Measurements from ENCODE around the gene KIAA1549. TPM values are rescaled to one million over a fixed set of nuclear protein-coding genes. Genes with fewer than 3 reads are reported as not detected.

KIAA1549 gene
- total and polyA plus RNA-seq, 9 of the 15 experiments (the other 6 are each of a cell fraction or from before 2014, with no cell fraction given): 0.01 to 0.29 (median 0.07) TPM

DNA sequence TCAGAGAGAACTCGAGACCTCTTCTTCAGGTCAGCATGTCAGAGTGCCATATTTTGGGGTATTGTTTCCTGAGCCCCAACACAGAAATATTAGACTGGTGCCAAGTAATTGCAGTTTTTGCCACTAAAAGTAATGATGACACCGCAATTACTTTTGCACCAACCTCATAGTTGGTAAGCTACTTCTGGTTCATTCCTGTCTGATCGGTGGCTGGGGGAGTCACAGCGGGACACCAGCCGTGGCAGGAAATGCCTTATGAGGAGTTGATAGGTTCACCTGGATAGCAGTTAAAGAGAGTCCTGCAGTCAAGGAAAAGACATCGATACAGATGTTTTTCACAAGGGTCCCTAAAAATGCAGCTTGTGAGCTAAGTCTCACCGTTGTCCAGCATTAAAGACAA is 159.3 kb downstream of the KIAA1549 start:
- Histone ChIP-seq H3K4me2 (ENCODE audit: insufficient read depth, low read length) (no peak overlapping the region), H3K9ac (ENCODE audit: insufficient read depth in 1 of 2, low read depth in 2 of 2, low read length in 2 of 2) (no peak overlapping the region), H3K9me3 (replicated peaks; ENCODE audit: control insufficient read depth, insufficient read depth, low read depth, low read length) (no peaks in the 10 kb centered on the region), H4K20me1 (replicated peaks; ENCODE audit: control insufficient read depth, insufficient read depth, low read length) (no peaks in the 10 kb centered on the region), H3K4me3 (no peak overlapping the region), H3K9me1 (ENCODE audit: control insufficient read depth, insufficient read depth, low read length) (no peaks in the 10 kb centered on the region), H3K27ac (ENCODE audit: extremely low read depth, low read depth, low read length) (no peak overlapping the region), H3K4me1 (replicated peaks in 1 of 2; ENCODE audit: control insufficient read depth in 2 of 2, insufficient read depth in 2 of 2, low read length in 2 of 2) (no peaks in the 10 kb centered on the region), H3K79me2 (ENCODE audit: control insufficient read depth, insufficient read depth, low read length) (no peaks in the 10 kb centered on the region), H3K27me3 (ENCODE audit: control insufficient read depth in 2 of 2, insufficient read depth in 2 of 2, low read length in 2 of 2) (peaks cover 16 to 20% of the 10 kb centered on the region in 2 experiments), H3K36me3 (ENCODE audit: control insufficient read depth, insufficient read depth, low read length) (no peaks in the 10 kb centered on the region), H2AFZ (ENCODE audit: low read depth, low read length) (no peak overlapping the region)
- 6% methylated on average over 7 of the region's 7 CpGs for WGBS (ENCODE audit: insufficient coverage, low coverage, missing lambda C conversion rate)
- intact Hi-C loops (cut with micrococcal nuclease): no loop called here
- peak; percentile 52 for TF ChIP-seq ZNF316 (IDR thresholded peaks at IDR 0.05)
- TF ChIP-seq ZHX1 (conservative IDR thresholded peaks at IDR 0.05; ENCODE audit: low read length): no peak
- TF ChIP-seq THRAP3 (IDR thresholded peaks at IDR 0.05; ENCODE audit: borderline replicate concordance): no peak
- FAIRE-seq (no peak), ATAC-seq (no peak), DNase-seq (ENCODE audit: extremely low read depth in 1 of 4, low spot score in 3 of 4) (no peak)
- in situ Hi-C loops (cut with MboI): no loop called here
- POLR2A ChIA-PET: interaction anchor here (0.6 kb wide), 2 partner anchors 23 to 1490 kb away, joined by 3 to 7 read pairs; no protein-coding TSS in a partner anchor
- BruUV-seq (replicated peaks): no TSS peak
- CTCF ChIA-PET (ENCODE audit: low intra/inter-chr PET ratio): no interaction called here

DNA sequence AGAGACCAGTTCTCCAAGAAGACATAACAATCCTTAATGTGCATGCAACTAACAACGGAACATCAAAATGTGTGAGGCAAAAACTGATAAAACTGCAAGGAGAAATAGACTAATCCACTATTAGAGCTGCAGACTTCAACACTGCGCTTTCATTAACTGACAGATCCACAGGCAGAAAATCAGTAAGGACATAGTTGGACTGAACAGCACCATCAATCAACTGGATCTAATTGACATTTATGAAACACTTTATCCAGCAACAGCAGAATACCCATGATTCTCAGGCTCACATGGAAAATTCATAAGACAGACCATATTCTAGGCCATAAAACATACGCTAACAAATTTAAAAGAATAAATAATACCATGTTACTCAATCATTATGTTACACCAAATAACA is 161.6 kb downstream of the KIAA1549 start:
- Histone ChIP-seq H3K27ac (ENCODE audit: extremely low read depth, low read depth, low read length) (no peak overlapping the region), H2AFZ (ENCODE audit: low read depth, low read length) (no peak overlapping the region), H3K9me3 (replicated peaks; ENCODE audit: control insufficient read depth, insufficient read depth, low read depth, low read length) (no peaks in the 10 kb centered on the region), H4K20me1 (replicated peaks; ENCODE audit: control insufficient read depth, insufficient read depth, low read length) (no peaks in the 10 kb centered on the region), H3K27me3 (ENCODE audit: control insufficient read depth in 2 of 2, insufficient read depth in 2 of 2, low read length in 2 of 2) (peaks cover 16 to 20% of the 10 kb centered on the region in 2 experiments), H3K36me3 (ENCODE audit: control insufficient read depth, insufficient read depth, low read length) (no peaks in the 10 kb centered on the region), H3K79me2 (ENCODE audit: control insufficient read depth, insufficient read depth, low read length) (no peaks in the 10 kb centered on the region), H3K9me1 (ENCODE audit: control insufficient read depth, insufficient read depth, low read length) (no peaks in the 10 kb centered on the region), H3K9ac (ENCODE audit: insufficient read depth in 1 of 2, low read depth in 2 of 2, low read length in 2 of 2) (no peak overlapping the region), H3K4me2 (ENCODE audit: insufficient read depth, low read length) (no peak overlapping the region), H3K4me1 (replicated peaks in 1 of 2; ENCODE audit: control insufficient read depth in 2 of 2, insufficient read depth in 2 of 2, low read length in 2 of 2) (no peaks in the 10 kb centered on the region), H3K4me3 (no peak overlapping the region)
- ATAC-seq (no peak), FAIRE-seq (no peak), DNase-seq (ENCODE audit: extremely low read depth in 1 of 4, low spot score in 3 of 4) (no peak)
- BruUV-seq (replicated peaks): no TSS peak
- intact Hi-C loops (cut with micrococcal nuclease): no loop called here
- CTCF ChIA-PET (ENCODE audit: low intra/inter-chr PET ratio): no interaction called here
- POLR2A ChIA-PET: interaction anchor here (0.6 kb wide), 2 partner anchors 17 to 18 kb away, joined by 3 read pairs; no protein-coding TSS in a partner anchor
- 6% methylated on average over 3 of the region's 3 CpGs for WGBS (ENCODE audit: insufficient coverage, low coverage, missing lambda C conversion rate)
- in situ Hi-C loops (cut with MboI): no loop called here
- TF ChIP-seq ZNF174 (CRISPR knock-in tag; IDR thresholded peaks at IDR 0.05): no peak
- TF ChIP-seq, protein P1, sequence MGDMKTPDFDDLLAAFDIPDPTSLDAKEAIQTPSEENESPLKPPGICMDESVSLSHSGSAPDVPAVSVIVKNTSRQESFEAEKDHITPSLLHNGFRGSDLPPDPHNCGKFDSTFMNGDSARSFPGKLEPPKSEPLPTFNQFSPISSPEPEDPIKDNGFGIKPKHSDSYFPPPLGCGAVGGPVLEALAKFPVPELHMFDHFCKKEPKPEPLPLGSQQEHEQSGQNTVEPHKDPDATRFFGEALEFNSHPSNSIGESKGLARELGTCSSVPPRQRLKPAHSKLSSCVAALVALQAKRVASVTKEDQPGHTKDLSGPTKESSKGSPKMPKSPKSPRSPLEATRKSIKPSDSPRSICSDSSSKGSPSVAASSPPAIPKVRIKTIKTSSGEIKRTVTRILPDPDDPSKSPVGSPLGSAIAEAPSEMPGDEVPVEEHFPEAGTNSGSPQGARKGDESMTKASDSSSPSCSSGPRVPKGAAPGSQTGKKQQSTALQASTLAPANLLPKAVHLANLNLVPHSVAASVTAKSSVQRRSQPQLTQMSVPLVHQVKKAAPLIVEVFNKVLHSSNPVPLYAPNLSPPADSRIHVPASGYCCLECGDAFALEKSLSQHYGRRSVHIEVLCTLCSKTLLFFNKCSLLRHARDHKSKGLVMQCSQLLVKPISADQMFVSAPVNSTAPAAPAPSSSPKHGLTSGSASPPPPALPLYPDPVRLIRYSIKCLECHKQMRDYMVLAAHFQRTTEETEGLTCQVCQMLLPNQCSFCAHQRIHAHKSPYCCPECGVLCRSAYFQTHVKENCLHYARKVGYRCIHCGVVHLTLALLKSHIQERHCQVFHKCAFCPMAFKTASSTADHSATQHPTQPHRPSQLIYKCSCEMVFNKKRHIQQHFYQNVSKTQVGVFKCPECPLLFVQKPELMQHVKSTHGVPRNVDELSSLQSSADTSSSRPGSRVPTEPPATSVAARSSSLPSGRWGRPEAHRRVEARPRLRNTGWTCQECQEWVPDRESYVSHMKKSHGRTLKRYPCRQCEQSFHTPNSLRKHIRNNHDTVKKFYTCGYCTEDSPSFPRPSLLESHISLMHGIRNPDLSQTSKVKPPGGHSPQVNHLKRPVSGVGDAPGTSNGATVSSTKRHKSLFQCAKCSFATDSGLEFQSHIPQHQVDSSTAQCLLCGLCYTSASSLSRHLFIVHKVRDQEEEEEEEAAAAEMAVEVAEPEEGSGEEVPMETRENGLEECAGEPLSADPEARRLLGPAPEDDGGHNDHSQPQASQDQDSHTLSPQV (IDR thresholded peaks at IDR 0.05): no peak
- no peak for TF ChIP-seq SLC30A9 (CRISPR knock-in tag; IDR thresholded peaks at IDR 0.05)
- TF ChIP-seq, protein P2, sequence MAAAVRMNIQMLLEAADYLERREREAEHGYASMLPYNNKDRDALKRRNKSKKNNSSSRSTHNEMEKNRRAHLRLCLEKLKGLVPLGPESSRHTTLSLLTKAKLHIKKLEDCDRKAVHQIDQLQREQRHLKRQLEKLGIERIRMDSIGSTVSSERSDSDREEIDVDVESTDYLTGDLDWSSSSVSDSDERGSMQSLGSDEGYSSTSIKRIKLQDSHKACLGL (CRISPR knock-in tag; IDR thresholded peaks at IDR 0.05; ENCODE audit: borderline replicate concordance, poor library complexity, severe bottlenecking): no peak
- TF ChIP-seq TAF15 (IDR thresholded peaks at IDR 0.05; ENCODE audit: low read depth, low read length): no peak
- TF ChIP-seq ZNF561 (CRISPR knock-in tag; conservative IDR thresholded peaks at IDR 0.05): no peak
